Middle frontal gyrus (tissue), 1 donor: ENCODE measurements around the gene ARRB1.
"Not testable (repeated sequence)": the region's sequence is repeated elsewhere in the genome, so short reads cannot be mapped to it uniquely, and the experiment has no call there.

Source experiments
- DNase-seq: peaks from one replicate; pipeline ENCODE4 v3.0.0-alpha.2; 2015; ENCODE audit warnings: low spot score; ENCODE audit errors: extremely low spot score

Gene ARRB1

DNA sequence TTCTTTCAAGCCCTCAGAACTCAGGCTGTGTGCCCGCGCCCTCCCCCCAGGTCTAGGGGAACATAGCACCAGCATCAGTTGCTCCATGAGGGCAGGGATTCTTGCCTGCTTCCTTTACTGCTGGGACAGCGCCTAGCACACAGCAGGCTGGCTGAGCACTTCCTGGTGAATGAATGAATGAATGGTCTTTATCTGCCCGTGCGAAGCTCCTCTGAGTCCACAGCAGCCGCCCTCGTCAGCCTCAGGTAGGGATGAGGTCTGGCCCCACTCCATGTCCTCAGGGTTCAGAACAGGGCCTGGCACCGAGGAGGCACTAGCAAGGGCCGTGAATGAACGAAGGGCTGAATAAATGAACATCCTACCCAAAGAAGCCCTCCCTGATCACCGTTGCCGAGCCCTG, 27.3 kb downstream of the ARRB1 start:
- DNase-seq: no peak

GRCh38 chr11:75323609-75324008, 27.9 kb downstream of the ARRB1 start:
- no peak for DNase-seq

GRCh38 chr11:75320643-75321042, 30.8 kb downstream of the ARRB1 start:
- DNase-seq: no peak

DNA sequence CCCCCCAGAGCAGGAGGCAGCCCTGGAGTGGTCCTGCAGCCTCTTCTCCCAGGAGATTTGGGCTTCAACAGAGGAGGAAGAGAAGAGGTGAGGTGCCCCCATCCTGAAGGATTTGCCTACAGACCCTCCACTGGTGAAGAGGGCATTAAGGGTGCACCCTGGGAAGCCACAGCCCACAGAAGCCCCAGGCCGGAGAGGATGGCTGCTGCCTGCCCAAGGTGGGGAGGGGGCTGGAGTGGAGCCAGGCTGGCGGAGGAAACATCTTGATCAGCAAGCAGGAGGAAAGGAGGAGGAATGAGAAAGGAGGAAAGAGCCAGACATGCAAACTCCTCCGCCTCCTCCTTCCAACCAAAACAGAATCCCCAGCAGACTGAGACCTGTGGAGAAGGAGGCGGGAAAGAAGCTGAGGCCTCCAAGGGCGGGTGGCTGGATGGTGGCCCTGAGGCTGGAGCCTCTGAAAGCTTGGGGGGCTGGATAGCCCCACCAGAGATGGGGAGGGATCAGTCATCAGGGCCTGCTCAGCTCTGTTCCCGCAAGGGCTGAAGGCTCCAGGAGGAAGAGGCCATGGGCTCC, 31.3 kb downstream of the ARRB1 start:
- DNase-seq: no peak

DNA sequence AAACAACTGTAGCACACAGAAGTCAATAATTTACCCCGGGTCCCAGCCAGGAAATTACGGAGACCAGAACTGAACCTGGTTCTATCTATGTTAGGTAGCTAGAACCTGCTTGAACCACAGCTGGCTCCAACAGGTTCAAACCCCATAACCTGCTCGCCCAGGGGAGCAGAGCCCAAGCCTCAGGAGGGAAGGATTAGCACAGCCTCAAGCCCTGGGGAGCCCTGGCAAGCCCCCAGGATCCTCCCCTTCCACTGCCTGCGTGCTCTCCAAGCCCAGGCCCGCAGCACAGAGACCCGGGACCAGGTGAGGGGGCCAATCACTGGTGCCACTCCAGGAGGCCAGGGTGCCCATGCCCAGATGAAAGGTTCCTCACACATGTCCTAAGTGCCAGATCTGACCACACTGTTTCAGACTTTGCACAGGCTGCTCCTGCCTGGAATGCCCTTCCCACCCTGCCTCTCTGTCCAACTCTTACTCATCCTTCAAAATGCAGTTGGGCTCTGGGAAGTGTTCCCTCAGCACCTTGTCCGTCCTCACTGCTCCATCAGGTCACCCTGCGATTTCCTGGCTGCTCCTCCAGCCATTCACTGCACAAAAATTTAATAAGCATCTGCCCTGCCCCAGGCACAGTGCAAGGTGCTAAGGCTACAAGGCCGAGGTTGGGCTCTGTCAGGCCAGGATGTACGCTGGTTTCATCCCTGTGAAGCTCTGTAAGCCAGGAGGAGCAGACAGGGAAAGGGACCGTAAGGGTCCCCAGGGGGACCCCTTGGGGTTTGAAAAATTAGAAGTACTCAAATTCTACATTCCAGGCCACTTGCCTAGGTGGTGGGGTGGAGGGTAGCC, 32.2 kb downstream of the ARRB1 start:
- DNase-seq: no peak

DNA sequence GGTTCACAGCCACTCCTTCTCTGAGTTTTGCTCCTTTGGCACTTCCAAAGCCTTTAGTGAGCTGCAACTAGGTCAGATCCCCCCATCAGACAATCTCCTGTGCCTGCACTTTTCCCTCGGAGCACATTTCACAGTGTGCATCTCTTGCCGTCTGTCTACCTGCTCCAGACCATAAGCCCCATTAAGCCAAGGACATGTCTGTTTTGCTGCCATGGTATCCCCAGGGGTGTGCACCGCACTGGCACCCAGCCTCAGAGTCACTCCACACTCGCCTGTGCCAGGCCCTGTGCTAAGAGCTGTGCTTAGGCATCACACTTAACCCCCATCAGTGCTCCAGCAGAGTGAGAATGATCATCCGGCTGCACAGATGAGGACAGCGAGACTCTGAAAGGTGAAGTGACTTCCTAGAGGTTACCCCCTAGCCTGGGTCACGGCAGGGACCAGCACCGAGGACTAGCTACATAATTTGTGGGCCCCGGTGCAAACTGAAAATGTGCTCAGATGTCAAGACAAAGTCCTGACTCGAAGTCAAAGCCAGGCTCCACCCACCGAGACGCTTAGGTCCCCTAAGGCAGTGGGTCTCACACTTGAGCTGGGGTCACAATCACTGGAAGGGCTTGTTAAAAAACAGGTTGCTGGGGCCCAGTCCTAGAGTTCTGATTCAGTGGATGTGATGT, 33.9 kb downstream of the ARRB1 start:
- DNase-seq: no peak

DNA sequence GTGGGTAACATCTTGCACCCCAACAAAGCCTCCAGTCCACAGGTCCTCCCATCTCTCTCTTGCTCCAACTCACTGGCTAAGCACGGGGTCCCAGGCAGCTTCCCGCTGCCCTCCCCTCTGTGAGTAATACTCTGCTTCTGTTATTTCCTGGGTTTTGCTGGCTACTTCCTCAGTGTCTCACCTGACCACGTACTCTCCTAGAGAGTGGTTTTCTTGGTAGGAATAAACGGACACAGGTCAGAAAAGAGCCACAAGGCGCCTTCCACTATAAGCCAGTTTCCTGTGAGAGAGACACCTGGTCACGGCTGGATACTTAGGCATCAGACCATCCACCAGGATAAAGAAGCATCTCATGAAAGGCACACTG, 36.0 kb downstream of the ARRB1 start:
- no peak for DNase-seq

DNA sequence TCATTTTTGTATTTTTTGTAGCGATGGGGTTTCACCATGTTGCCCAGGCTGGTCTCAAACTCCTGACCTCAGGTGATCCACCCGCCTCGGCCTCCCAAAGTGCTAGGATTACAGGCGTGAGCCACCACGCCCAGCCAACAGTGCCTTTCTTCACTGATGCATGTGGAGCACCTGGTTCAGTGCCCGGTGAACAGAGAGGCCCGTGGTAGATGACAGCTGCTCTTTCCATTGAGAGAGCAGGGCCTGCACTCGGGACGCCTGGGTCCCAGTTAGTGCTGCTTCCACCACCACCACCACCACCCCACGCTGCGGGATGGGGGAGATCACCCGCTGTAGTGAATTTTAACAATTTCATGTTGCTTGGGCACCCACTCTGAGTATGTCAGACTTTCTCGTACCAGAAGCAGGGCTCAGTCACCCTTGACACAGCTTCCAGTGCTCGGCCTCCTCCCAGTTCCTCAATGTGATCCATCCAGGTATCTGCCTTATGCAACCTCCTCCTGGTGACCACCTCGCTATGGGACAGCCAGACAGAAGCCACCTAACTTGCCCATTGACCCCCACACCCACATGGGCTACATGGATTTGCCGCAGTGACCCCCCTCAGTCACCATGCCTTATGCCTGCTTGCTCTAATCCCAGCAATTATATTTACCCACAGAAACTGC, 36.6 kb downstream of the ARRB1 start:
- no peak for DNase-seq

DNA sequence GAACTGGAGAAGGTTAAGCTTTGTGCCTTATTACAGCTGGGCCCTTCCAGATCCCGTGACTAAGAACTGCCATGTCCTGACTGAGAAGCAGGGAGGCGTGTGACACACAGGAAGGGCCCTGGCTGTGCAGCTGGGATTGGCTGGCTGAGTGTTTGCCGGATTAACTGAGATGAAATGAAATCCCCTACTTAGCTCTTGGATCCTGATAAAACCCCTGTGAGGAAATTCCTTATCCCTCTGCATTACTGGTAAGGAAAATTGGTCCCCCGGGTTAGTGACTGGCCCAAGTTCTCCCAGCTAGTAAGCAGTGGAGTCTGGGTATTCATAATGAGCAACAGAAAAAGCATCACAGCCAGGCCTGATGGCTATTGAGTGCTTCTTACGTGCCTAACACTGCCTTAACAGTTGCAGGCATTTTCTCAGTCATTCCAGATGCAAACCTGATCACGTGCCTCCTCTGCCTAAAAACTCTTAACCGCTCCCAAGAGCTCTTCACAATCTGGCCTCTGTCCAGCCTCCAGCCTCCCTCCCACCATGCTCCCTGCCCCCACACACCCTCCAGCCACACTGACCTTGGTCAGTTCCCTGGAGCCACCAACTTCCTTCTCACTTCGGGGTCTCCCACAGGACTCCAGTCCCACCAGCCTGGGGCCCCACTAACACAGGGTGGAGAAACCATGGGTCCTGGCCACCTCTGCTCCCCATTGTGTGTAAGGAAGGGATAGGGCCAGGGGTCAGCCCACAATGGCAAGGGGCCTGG, 37.8 kb downstream of the ARRB1 start:
- no peak for DNase-seq

DNA sequence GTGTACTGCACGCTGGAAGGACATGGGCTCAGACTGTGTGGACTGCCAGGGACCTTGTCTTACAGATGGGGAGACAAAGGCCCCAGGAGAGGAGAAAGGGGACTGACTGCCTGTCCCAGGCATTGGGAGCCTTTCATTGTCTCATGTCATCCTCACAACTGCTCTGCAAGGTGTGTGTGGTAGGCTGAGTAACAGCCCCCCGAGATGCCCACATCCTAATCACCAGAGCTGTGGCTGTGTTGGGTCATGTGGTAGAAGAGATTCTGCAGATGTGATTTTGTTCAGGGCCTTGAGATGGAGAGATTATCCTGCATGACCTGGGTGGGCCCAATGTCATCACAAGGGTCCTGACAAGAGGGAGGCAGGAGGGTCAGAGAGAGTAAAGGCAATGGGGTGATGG, 39.1 kb downstream of the ARRB1 start:
- DNase-seq: no peak

- DNase-seq: peak; percentile 58
Observed at GRCh38 chr11:75311858-75312288, 39.6 kb downstream of the ARRB1 start.

- no peak for DNase-seq
Observed at GRCh38 chr11:75308986-75309385, 42.5 kb downstream of the ARRB1 start.

GRCh38 chr11:75308116-75308515, 43.3 kb downstream of the ARRB1 start:
- no peak for DNase-seq

DNA sequence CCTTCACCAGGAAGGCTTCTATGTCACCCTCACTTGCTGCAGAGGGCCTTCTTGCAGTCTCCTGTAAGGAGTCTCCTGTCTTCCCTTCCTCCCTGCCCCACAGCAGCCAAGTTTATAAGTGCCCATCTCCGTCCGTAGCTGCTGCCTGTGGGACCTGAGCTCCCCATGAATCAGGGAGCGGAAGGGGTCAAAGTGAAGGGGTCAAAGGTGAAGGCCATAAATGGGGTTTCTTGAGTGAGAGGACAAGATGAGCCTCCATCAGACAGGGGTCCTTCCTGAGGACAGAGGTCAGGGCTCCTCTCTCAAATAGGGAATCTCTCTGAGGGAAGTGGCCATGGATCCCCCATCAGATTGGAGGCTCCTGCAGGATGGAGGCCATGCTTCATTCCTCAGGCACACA, 44.4 kb downstream of the ARRB1 start:
- no peak for DNase-seq

GRCh38 chr11:75306529-75306928, 44.9 kb downstream of the ARRB1 start:
- DNase-seq: no peak

DNA sequence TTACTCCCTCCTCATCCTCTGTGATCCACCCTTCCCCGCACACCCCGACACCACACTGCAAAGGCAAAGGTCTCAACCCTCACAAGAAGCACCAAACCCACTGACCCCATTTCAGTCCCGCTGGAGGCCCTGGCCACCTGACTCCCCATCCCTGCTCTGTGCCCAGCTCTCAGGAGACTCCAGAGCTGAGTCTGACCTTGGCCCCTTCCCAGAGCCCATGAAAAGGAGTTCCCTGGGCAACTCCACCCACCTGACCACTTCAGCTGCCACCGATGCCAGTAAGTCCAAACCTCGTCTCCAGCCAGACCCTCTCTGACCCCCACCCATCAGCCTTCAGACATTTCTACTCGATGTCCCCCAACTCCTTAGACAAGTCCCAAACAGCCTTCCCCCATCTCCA, 45.5 kb downstream of the ARRB1 start:
- DNase-seq: no peak

GRCh38 chr11:75305452-75305851, 46.0 kb downstream of the ARRB1 start:
- DNase-seq: no peak

- not testable (repeated sequence) for DNase-seq
Observed at GRCh38 chr11:75304941-75305340, 46.5 kb downstream of the ARRB1 start.

DNA sequence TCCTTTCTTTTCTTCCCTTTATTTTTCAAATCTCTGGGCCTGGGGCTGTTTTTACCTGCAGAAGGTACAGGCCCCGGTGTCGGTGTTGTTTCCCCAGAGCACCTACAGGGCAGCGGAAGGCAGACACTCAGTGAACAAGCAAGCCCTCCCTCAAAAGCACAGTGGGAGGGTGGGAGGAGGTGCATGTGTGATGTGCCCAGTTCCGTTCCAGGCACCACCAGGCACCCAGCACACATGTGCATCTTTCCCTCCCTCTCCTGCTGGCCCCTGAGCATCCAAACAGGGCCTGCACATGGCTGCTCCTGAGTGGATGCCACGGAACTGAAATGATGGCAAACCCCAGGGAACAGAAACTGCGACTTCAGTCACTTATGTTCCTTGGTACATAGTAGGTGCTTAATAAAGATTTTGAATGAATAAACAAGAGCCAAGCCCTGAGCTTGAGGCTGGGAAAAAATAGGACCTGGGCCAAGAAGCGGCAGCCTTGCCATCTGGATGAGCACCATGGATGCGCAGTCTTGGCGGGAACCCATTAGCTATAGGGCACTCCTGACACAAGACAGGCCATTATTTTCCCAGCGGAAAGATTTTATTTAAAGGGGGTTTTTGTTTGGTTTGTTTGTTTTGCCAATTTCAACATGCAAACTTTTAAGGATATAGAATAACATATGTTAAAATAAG, 47.8 kb downstream of the ARRB1 start:
- no peak for DNase-seq

- no peak for DNase-seq
Observed at GRCh38 chr11:75302371-75302770, 49.1 kb downstream of the ARRB1 start.
